Hepatocyte (in vitro differentiated cells): ENCODE measurements around the gene COX6B1.

ENCODE experiments used
- EZH2 ChIP-seq: fragments of 200-600 bp; sonication (generic); IDR thresholded peaks from 2 replicates; pipeline ENCODE4 v1.6.1; 2016; ENCODE audit warnings: antibody characterized with exemption, mild to moderate bottlenecking, borderline replicate concordance
- TF ChIP-seq, protein P1 (sequence below): fragments of 200-600 bp; sonication (generic); IDR thresholded peaks from 2 replicates; pipeline ENCODE4 v1.5.1; 2016; ENCODE audit warnings: antibody characterized with exemption, mild to moderate bottlenecking; ENCODE audit not compliant: poor library complexity

DNA sequence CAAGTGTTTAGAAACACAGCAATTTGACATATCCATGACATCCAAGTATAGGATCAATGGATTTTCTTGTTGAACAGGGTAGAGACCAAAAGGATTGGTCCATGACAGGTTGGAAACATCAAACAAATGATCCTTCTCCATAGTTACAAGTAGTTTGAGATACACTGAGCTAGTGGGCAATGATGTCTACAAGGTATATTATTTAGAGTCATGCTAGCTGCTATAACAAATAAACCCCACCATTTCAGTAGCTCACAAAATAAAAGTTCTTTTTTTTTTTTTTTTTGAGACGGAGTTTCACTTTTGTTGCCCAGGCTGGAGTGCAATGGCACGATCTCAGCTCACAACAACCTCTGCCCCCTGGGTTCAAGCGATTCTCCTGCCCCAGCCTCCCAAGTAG lies 40.5 kb upstream of the COX6B1 start:
- TF ChIP-seq, protein P1, sequence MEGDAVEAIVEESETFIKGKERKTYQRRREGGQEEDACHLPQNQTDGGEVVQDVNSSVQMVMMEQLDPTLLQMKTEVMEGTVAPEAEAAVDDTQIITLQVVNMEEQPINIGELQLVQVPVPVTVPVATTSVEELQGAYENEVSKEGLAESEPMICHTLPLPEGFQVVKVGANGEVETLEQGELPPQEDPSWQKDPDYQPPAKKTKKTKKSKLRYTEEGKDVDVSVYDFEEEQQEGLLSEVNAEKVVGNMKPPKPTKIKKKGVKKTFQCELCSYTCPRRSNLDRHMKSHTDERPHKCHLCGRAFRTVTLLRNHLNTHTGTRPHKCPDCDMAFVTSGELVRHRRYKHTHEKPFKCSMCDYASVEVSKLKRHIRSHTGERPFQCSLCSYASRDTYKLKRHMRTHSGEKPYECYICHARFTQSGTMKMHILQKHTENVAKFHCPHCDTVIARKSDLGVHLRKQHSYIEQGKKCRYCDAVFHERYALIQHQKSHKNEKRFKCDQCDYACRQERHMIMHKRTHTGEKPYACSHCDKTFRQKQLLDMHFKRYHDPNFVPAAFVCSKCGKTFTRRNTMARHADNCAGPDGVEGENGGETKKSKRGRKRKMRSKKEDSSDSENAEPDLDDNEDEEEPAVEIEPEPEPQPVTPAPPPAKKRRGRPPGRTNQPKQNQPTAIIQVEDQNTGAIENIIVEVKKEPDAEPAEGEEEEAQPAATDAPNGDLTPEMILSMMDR = no peak
- no peak for TF ChIP-seq EZH2
